HL-60 (cell line): Measurements from ENCODE around the gene MAP3K20.
"Not testable (repeated sequence)": the region's sequence is repeated elsewhere in the genome, so short reads cannot be mapped to it uniquely, and the experiment has no call there.

Experiments
- CTCF ChIP-seq: IDR thresholded peaks from one replicate; pipeline ENCODE4 v1.5.1; 2011; ENCODE audit warnings: low read length, control low read depth, inconsistent platforms; ENCODE audit not compliant: insufficient read depth
- POLR2AphosphoS5 ChIP-seq: IDR thresholded peaks from 2 replicates; pipeline ENCODE4 v1.6.1; 2012; ENCODE audit warnings: low read depth
- REST ChIP-seq: IDR thresholded peaks from 2 replicates; pipeline ENCODE4 v1.6.1; 2012; ENCODE audit warnings: low read depth; ENCODE audit not compliant: insufficient replicate concordance
- SPI1 ChIP-seq: IDR thresholded peaks from 2 replicates; pipeline ENCODE4 v1.6.1; 2012; ENCODE audit warnings: low read depth, mild to moderate bottlenecking, borderline replicate concordance

- not testable (repeated sequence) for TF ChIP-seq CTCF, SPI1, POLR2AphosphoS5, REST
Measured at GRCh38 chr2:173163357-173163756, 87.7 kb downstream of the MAP3K20 start.
